ENCODE results near the gene ZNF732. TPM values are rescaled to one million over a fixed set of nuclear protein-coding genes. Genes with fewer than 3 reads are reported as not detected.
A peak's percentile ranks its signal among the peaks of the same experiment; 100 is the strongest.

Gene ZNF732
- total RNA-seq: not detected

DNA sequence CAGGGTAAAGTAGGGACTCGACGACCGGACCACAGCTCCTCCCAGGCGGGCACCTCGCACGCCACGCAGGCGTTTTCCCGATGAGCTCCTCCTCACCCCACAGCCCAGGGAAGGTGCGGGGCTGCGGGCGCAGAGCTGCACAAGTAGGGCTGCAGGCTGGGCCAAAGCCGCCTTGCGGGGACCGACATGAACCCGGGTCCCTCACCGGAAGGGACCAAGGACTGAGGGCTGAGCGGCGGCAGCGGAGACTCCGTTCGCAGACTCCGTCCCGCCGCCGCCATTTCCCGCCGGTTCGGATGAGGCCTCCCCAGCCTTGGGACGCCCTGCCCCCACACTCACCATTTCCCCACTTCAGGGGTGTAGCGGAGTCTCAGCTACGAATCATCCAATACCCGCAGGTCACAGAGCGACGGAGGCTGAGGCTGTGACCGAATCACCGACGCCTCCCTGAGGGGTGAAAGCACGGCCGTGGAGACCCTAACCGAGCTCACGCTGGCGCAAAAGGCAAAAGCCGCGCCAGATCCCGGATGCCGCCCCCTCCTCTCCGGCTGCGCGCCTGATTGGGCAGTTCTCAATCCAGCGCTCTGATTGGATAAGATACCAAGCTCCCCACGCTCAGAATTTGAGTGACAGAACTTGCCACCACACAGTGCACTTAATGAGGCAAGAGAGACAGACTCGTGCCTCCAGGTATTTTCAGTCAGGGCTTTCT, at the start of gene ZNF732:
ZNF732 (minus strand) TSS at position 506 of the 712 bp plus-strand sequence; CDS start at position 342, 164 bp downstream.
- Histone ChIP-seq H3K36me3 (no peaks in the 10 kb centered on the region), H3K9me3 (peaks cover 4 to 6% of the 10 kb centered on the region in 2 donors), H3K4me1 (no peaks in the 10 kb centered on the region), H3K4me3 (peak within 1 kb of the TSS; percentile 35 to 62), H3K27ac (no peak within 1 kb of the TSS), H3K27me3 (no peaks in the 10 kb centered on the region)
- intact Hi-C loops (cut with DNase I): no loop called here
- no peak for DNase-seq (ENCODE audit: low spot score in 2 of 2)
- no peak for TF ChIP-seq CTCF (IDR thresholded peaks at IDR 0.05)

- Histone ChIP-seq H3K4me1 (peaks cover 0 to 14% of the 10 kb centered on the region in 2 donors), H3K27me3 (no peaks in the 10 kb centered on the region), H3K36me3 (peaks cover 14 to 22% of the 10 kb centered on the region in 2 donors), H3K9me3 (peaks cover 19 to 37% of the 10 kb centered on the region in 2 donors), H3K4me3 (no peak overlapping the region), H3K27ac (no peak overlapping the region)
- intact Hi-C loops (cut with DNase I): no loop called here
- TF ChIP-seq CTCF (IDR thresholded peaks at IDR 0.05): no peak
- DNase-seq (ENCODE audit: low spot score in 2 of 2): no peak
Measured at GRCh38 chr4:340011-340410, 34.7 kb upstream of the ZNF732 start.

GRCh38 chr4:338759-339097, 33.5 kb upstream of the ZNF732 start:
- intact Hi-C loops (cut with DNase I): loop anchor here (1.0 to 5.0 kb wide), 4 partner anchors 136 to 1924 kb away; partner anchors contain the start of genes ATP5ME, MXD4, MYL5 and PCGF3
- no peak for DNase-seq (ENCODE audit: low spot score in 2 of 2)
- TF ChIP-seq CTCF (IDR thresholded peaks at IDR 0.05): no peak
- H3K9me3 ChIP-seq: peaks cover 12 to 27% of the 10 kb centered on the region in 2 donors
- H3K4me3 ChIP-seq: peak overlapping the region; percentile 84 to 100
- H3K27me3 ChIP-seq: no peaks in the 10 kb centered on the region
- H3K4me1 ChIP-seq: peaks cover 0 to 14% of the 10 kb centered on the region in 2 donors
- peaks cover 1 to 9% of the 10 kb centered on the region in 2 donors for H3K36me3 ChIP-seq
- peak overlapping the region in 1 of 2 donors; percentile 94 for H3K27ac ChIP-seq

DNA sequence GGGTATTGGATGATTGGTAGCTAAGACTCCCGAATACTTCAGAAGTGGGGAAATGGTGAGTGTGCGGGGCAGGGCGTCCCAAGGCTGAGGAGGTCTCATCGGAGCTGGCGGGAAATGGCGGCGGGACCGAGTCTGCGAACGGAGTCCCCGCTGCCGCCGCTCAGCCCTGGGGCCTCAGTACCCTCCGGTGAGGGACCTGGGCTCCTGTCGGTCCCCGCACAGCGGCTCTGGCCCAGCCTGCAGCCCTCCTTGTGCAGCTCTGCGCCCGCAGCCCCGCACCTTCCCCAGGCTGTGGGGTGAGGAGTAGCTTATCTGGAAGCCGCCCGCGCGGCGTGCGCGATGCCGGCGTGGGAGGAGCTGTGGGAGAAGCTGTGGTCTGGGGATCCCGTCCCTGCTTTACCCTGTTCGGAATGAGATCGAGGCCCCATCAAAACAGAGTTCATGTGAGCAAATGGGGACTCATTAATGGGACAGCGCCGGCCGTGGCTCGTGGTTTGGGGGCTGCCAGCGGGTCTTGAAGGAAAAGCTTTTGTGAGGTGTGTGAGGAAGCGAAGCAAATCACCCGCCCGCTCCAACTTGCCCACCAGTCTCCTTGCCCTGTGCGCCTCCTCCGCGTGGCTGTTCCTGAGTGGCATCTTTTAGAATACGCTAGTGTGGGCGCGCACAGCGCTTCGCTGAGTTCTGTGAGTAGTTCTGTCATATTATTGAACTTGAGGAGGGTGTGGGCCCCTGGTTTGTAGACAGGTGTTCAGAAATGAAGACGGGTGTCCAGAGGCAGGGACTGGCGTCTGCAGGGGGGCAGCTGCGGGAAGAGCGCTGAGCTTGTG, 32.9 kb upstream of the ZNF732 start:
- DNase-seq (ENCODE audit: low spot score in 2 of 2): no peak

More for the DNA sequence above, 32.9 kb upstream of the ZNF732 start:
- intact Hi-C loops (cut with DNase I): loop anchor here (1.0 to 5.0 kb wide), 7 partner anchors 136 to 1924 kb away; partner anchors contain the start of genes ATP5ME, MXD4, MYL5 and PCGF3
- Histone ChIP-seq H3K9me3 (peaks cover 10 to 26% of the 10 kb centered on the region in 2 donors), H3K4me1 (peaks cover 0 to 14% of the 10 kb centered on the region in 2 donors), H3K27ac (peak overlapping the region; percentile 94), H3K27me3 (no peaks in the 10 kb centered on the region), H3K4me3 (peak overlapping the region; percentile 84 to 100), H3K36me3 (peaks cover 0 to 8% of the 10 kb centered on the region in 2 donors)
- no peak for TF ChIP-seq CTCF (IDR thresholded peaks at IDR 0.05)

Data from ascending aorta (tissue), 2 donors.